Stromal cell of bone marrow (primary cell): Measurements from ENCODE around the gene GTF2H1.
"Not testable (repeated sequence)": the region's sequence is repeated elsewhere in the genome, so short reads cannot be mapped to it uniquely, and the experiment has no call there.

ENCODE experiments used
- DNase-seq: peaks from one replicate; pipeline ENCODE4 v3.0.0-alpha.2; 2012; ENCODE audit warnings: low read depth

The GTF2H1 gene

DNA sequence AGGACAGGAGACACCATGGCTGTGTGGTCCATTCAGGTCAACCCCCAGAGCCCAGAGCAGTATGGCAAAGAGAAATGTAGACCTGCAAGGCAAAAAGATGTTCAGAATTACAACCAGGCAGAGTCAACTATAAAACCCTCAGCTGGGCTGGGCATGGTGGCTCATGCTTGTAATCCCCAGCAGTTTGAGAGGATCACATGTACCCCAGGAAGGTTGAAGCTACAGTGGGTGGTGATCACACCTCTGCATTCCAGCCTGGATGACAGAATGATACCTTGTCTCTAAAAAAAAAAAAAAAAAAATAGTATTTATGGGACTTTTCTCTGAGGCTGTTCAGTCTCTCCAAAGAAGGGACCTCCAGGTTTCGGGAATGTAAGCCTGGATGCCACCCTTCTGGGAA lies 53.6 kb downstream of the GTF2H1 start:
- DNase-seq: no peak

DNA sequence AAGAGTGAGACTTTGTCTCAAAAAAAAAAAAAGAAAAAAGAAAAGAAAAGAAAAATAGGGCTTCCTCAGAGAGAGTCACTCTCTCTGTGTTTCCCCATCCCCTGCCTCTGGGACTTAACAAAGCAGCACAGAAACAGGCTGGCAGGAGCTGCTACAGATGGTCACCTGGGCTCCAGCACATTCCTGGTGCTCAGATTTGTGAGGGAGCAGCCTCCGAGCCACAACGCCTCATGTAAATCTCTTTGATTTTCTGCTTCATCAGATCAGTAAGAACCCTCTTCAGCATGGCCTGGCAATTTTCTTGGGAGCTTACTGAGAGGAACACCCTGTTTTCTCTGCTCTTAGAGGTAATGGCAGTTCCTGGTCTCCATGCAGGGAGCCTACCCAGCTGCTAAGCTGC lies 56.8 kb downstream of the GTF2H1 start:
- DNase-seq: no peak

DNA sequence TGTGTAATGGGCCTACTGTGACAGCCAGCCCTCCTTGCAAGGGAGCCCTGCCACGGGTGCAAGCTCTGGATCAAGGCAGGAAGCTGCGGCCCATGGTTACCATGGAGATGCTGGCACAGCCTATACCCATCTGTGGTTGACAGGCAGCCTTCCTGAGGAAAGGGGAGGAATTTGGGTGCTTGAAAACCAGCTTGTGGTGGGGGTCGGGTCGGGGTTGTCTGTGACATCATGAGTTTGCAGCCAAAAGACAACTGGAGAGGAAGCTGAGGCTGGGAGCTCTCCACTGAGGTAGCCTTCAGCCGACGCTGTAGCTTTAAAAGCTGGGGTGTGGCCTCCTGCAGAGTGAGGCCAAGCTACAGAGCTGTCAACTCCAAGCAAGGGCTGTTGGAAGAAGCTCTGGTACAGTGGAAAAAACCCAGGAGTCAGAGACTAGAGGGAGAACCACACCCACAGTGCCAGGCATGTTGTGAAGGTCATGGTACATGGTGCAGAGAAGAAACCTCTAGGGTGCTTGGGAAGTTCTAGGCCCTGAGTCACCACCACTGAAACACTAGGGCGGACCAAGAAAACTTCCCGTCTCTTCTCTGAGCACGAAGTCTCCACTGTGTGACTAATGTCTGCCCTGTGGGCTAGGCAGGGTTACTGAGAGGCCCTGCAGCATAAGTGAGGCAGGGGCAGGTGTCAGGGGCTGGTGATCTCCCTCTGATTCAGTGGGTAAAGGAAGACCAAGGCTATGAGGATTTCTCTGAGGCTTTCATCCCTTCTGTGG lies 61.2 kb downstream of the GTF2H1 start:
- DNase-seq: peak; percentile 100

DNA sequence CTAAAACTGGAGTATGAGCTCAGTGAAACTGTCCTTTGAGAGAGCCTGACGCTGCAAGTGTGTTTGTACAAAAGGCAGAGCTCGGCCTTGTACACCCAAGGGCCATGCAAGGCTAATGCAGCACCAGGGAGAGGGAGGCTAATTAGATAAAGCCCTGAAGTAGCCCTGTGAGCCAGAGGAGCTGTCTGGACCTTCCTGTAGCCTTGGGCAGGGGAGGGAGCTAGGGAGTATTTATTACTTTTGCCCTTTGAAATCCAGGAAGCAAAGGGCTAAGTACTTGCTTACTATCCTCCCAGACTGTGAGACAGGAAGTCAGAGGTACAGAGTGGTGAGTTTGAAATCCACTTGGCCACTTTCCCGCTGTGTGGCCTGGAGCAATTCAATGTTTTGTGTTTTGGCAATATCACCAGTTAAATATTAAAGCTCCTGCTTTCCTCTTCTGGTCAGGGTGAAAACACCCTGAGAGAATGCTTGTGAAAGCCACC lies 61.8 kb downstream of the GTF2H1 start:
- DNase-seq: peak; percentile 79

DNA sequence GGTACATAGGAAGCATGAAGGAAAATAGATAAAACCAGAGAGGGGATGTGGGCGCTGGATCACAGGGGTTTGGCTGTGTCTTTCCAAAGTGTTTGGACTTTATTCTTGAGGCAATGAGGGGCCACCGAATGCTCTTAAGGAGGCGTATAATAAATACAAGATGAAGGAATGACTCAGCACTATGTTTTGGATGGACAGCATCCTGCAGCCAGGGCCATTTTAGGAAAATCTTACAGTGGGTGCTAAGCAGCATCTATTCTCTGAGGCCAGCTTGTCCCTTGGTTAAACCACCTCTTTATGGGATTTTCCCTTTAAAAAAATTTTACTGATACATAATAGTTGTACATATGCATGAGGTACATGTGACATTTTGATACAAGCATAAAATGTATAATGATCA lies 67.7 kb downstream of the GTF2H1 start:
- DNase-seq: no peak

DNA sequence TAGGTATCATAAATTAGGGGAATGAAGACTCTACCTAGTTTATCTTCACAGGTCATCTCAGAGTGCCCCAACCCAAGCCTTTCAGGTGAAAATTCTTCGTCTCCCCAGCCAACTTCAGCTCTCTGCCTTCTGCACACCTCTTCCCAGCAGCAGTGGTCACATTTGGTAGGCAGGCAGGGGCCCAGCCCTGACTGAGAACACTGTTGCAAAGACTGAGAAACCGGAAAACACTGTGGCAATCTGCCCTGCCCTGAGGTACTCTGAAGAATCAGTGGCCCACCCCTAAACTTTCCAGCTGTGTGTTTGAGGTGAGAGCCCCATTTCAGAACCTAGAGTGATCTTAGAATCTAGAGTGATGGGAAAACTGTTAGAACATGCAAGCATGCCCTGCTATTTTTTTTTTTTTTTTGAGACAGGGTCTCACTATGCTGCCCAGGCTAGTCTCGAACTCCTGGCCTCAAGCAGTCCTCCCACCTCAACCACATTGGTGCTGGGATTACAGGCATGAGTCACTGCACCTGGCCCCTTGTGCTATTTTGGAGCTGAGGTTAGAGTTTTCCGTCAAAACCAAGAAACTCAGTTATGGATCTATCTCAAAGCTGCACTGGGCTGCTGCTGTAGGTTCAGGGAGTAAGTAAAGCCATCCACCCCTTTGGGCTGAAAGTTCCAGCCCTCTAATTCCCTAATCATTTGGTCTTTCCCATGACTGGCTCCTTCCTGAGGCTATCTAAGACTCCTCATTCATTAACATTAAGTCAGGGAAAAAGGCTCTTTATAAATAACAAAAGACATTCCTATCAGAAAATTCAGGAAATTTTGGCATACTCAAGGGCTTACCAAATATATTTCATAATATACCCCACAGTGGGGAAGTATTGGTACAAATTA lies 70.3 kb downstream of the GTF2H1 start:
- no peak for DNase-seq

DNA sequence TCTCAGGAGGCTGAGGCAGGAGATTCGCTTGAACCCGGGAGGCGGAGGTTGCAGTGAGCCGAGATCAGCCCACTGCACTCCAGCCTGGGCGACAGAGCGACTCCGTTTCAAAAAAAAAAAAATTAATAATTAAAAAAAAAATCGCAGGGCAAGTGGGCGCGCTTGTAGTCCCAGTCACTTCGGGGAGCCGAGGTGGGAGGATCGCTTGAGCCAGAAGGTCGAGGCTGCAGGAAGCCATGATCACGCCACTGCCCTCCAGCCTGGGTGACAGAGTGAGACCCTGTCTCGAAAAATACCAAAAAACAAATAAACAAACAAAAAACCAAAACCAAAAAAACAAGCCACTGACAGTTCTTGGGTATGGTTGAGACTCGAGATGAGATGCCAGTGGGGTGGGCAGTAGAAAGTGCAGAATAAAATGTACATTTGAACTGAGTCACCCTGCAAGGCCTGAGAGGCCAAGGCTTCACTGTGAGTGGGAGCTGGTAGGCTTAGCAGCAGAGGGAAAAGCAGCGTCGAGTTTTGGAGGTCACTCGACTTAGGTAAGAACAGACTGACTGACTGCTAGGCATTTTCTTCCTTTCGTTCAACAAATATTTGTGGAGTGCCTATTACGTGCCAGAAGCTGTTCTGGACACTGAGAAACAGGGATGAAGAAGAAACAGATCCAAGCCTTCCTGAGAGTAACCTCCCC lies 71.4 kb downstream of the GTF2H1 start:
- DNase-seq: no peak

DNA sequence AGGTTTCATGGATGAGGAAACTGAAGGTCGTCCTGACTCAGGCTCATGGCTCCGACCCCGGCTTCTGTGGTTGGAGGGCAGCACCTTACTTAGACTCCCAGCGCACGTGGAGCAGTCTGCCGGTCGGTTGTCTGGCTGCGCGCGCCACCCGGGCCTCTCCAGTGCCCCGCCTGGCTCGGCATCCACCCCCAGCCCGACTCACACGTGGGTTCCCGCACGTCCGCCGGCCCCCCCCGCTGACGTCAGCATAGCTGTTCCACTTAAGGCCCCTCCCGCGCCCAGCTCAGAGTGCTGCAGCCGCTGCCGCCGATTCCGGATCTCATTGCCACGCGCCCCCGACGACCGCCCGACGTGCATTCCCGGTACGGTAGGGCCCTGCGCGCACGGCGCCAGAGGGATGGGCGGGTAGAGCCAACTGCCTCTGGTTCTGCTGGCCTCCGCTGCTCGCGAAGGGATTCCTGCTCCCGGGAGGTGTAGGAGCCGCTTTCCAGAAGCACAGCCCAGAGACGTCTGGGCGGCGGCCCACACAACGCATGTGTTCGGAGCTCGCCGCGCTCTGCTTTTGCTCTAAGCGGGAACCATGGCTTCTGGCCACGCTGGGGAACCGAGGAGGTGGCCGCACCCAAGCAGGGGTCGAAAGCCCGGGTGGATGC lies 72.0 kb downstream of the GTF2H1 start, which contains the start of gene LDHA:
TSS of gene LDHA (plus strand) at position 289 of the 653 bp plus-strand sequence. CDS start 2,280 bp downstream, outside the sequence.
- DNase-seq: peak; percentile 92

DNA sequence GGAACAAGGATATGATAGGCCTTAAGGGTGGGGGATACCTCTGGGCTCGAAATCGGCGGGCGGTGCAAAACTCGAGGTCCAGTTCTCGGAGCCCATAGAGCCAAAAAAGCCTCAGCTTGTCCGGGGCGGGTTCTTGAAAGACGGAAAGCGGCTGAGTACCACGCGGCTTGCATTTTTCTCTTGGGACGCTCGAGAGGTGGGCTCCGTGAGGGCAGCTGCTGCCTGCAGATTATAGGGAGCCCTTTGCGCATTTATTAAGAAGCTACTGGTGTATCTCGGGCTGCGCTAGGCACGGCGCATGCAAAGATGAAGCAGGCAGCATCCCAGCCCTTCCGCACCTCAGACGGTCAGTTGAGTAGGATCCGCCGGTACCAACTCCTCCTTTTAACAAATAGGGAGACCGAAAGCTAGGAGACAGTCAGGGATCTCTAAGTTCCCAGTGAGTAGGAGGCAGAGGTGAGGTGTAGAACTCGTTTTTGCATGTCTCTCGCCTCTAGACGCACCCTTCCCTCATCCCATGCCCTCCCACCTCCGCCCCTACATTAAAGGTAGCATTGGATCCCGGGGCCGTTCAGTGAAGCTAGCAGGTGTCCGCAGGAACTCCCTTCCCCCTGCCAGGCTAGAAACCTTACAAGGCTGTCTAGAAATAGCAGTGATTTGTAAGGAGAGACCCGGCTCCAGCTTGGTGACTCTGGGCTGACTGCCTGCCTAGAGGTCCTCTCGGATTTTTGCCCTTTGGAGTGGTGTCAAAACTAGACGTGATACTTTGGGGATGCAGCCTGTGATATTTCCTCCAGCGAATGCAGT lies 72.8 kb downstream of the GTF2H1 start:
- DNase-seq: no peak

DNA sequence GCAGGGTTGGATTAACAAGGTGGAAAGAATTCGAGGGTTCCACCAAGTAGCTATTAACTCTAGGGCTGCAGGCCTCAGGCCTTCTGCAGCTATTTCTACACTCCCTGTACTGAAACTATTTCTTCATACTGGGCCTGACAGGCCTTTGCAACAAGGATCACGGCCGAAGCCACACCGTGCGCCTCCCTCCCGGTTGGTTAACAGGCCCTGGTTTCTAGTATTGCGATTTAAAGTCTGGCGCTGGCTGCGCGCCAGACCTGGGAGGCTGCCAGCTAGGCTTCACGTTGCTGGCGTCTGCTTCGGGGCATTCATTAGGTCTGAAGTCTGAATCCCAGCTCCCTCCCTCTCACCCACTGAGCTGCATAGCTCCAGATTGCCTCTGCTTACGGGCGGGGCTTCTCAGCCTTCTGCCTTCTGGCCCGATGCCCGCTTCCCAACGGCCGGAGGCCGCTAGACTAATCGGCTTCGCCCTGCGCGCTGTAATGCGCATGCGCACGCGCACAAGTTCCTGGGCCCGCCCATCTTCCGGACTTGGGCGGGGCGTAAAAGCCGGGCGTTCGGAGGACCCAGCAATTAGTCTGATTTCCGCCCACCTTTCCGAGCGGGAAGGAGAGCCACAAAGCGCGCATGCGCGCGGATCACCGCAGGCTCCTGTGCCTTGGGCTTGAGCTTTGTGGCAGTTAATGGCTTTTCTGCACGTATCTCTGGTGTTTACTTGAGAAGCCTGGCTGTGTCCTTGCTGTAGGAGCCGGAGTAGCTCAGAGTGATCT lies 73.6 kb downstream of the GTF2H1 start:
- DNase-seq: peak; percentile 98

DNA sequence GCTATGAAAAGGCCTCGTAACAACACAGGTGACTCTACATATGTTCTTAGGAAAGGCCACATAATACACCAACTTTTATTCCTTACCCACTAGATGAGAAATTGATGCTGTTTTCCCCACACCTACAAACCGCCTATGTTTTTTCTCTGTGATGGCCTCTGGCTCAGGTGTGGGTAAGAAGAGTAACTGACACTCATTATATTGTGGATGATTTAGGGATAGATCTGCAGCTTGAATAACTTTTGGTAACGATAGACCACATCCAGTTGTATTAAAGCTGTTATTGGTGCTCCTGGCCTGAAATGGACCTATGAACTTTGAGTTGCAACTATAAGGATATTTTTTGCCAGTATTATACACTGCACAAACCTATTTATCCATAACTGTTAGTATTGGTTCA lies 75.6 kb downstream of the GTF2H1 start:
- DNase-seq: no peak

DNA sequence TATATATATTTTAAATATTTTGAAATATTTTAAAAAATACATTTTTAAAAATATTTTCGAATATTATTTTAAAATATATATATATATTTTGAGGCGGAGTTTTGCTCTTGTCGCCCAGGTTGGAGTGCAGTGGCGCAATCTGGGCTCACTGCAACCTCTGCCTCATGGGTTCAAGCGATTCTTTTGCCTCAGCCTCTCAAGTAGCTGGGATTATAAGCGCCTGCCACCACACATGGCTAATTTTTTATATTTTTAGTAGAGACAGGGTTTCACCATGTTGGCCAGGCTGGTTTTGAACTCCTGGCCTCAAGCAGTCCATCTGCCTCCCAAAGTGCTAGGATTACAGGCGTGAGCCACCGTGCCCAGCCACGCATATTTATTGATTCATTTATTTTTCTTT lies 78.7 kb downstream of the GTF2H1 start:
- not testable (repeated sequence) for DNase-seq

DNA sequence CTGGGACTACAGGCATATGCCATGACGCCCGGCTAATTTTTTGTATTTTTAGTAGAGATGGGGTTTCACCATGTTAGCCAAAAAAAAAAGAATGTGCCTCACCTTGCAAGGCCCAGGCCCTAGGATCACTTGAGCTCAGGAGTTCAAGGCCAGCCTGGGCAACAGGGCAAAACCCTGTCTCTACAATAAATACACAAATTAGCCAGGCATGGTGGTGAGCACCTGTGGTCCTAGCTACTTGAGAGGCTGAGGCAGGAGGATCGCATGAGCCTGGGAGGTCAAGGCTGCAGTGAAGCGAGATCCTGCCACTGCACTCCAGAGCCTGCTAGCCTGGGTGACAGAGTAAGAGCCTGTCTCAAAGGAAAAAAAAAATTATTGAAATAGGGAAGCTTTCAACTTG lies 81.7 kb downstream of the GTF2H1 start:
- no peak for DNase-seq

DNA sequence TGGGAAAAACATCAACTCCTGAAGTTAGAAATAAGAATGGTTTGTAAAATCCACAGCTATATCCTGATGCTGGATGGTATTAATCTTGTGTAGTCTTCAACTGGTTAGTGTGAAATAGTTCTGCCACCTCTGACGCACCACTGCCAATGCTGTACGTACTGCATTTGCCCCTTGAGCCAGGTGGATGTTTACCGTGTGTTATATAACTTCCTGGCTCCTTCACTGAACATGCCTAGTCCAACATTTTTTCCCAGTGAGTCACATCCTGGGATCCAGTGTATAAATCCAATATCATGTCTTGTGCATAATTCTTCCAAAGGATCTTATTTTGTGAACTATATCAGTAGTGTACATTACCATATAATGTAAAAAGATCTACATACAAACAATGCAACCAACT lies 85.0 kb downstream of the GTF2H1 start:
- not testable (repeated sequence) for DNase-seq

DNA sequence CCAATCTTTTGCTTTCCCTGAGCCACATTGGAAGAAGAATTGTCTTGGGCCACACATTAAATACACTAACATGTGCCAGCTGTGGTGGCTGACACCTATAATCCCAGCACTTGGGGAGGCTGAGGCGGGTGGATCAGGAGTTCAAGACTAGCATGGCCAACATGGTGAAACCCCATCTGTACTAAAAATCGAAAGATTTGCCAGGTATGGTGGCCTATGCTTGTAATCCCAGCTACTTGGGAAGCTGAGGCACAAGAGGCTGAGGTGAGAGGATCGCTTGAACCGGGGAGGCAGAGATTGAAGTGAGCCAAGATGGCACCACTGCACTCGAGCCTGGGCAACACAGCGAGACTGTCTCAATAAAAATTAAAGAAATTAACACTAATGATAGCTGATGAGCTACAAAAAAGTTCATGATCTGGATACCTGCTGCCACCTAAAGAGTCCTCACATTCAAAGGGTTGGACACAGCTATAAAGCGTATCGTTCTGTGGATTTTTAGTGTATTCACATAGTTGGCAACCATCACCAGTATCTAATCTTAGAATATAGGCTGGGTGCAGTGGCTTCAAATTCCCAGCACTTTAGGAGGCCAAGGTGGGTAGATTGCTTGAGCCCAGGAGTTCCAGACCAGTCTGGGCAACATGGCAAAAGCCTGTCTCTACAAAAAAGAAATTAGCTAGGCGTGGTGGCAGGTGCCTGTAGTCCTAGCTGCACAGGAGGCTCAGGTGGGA lies 86.4 kb downstream of the GTF2H1 start:
- DNase-seq: no peak

DNA sequence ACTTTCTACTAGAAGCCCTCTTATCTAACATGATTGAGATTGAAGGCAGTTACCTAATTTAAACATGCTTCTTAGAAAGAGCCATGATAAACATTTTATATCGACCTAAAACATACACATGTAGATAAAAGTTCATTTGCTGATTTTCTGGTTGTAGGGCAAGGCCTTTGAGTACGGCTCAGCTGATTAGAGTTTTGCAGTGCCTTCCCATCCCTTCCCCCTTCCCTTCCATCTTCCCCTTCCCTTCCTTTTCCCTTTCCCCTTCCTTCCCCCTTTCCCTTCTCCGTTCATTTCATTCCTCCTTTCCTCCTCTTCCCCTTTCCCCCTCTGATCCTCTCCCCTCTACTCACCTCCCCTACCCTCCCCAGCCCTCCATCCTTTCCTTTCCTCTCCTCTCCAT lies 94.1 kb downstream of the GTF2H1 start:
- no peak for DNase-seq
